ENCODE data around the gene NKD1. TPM values are rescaled to one million over a fixed set of nuclear protein-coding genes. Genes with fewer than 3 reads are reported as not detected.

Gene NKD1
- total RNA-seq, 1 donor from 2014 or later = 43.2 TPM

DNA sequence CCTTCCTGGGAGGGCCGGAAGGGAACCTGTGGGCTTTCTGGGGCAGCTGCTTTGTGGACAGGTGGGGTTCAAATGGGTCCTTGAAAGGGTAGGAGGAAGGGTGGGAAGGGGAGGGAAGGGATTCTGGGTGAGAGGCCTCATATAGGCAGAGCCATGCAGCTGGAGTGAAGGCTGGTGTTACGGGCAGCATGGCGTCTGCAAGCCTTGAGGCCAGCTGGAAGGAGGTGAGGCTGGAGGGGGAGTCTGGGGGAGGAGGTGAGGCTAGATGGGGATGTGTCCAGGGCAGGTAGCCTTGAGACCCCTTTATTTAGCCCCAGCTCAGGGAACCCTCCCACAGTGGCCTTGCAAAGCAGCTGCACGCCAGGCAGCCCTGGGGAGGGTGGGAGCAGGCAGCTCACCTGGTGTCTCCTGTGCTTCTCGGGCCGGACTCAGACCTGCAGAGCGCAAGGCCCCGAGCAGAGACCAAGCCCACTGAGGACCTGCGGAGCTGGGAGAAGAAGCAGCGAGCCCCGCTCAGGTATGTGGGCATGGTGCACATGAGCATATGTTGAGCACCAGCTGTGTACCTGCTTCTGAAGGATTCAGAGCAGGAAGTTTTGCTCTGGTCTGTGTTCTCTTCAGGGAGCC, 82.3 kb downstream of the NKD1 start:
- TF ChIP-seq, protein P1, sequence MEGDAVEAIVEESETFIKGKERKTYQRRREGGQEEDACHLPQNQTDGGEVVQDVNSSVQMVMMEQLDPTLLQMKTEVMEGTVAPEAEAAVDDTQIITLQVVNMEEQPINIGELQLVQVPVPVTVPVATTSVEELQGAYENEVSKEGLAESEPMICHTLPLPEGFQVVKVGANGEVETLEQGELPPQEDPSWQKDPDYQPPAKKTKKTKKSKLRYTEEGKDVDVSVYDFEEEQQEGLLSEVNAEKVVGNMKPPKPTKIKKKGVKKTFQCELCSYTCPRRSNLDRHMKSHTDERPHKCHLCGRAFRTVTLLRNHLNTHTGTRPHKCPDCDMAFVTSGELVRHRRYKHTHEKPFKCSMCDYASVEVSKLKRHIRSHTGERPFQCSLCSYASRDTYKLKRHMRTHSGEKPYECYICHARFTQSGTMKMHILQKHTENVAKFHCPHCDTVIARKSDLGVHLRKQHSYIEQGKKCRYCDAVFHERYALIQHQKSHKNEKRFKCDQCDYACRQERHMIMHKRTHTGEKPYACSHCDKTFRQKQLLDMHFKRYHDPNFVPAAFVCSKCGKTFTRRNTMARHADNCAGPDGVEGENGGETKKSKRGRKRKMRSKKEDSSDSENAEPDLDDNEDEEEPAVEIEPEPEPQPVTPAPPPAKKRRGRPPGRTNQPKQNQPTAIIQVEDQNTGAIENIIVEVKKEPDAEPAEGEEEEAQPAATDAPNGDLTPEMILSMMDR (conservative IDR thresholded peaks at IDR 0.05) = no peak
- Mint-ChIP-seq H3K36me3 (peaks cover 21% of the 10 kb centered on the region), H3K27ac (no peak overlapping the region), H3K27me3 (no peaks in the 10 kb centered on the region), H3K9me3 (no peaks in the 10 kb centered on the region), H3K4me1 (ENCODE audit: unreplicated experiment) (peaks cover 23% of the 10 kb centered on the region), H3K4me3 (no peak overlapping the region)
- DNase-seq (ENCODE audit: extremely low spot score, unreplicated experiment) = no peak

DNA sequence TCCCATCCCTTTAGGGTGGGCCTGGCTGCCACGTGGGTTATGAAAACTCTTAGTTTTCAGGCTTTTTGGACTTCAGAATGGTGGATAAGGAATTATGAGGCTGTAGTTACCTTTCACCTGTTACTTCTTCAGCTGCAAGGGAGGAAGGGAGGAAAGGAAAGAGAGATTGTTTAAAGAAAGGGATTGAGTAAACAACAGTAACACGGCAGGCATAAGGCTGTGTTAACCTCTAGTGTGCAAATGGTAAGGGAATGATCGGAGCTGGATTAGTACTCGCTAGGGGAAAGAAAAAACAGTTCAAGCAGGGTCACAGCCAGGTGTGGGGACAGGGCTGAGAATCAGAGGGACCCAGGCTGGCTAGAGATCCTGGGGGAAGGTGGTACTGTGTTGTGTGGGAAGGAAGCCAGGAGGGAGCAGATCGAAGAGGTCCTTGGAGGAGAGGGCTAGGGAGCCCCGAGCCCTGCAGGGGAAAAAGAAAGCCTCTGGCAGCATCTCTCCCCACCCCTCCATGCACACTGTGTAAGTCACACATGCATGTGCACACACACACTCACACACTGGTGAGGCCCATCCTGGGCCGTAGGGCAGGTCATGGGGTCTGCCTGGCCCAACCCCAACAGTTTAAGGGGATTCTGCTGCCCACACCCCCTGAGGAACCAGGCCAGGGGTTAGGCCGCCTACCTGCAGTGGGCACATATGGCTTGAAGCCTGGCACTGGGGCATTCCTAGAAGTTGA, 83.2 kb downstream of the NKD1 start:
- peaks cover 21% of the 10 kb centered on the region for H3K4me1 Mint-ChIP-seq (ENCODE audit: unreplicated experiment)
- H3K9me3 Mint-ChIP-seq = no peaks in the 10 kb centered on the region
- no peak overlapping the region for H3K4me3 Mint-ChIP-seq
- H3K36me3 Mint-ChIP-seq = peaks cover 18% of the 10 kb centered on the region
- TF ChIP-seq, protein P1 (conservative IDR thresholded peaks at IDR 0.05) = no peak
- DNase-seq (ENCODE audit: extremely low spot score, unreplicated experiment) = no peak
- H3K27ac Mint-ChIP-seq = no peak overlapping the region
- no peaks in the 10 kb centered on the region for H3K27me3 Mint-ChIP-seq

DNA sequence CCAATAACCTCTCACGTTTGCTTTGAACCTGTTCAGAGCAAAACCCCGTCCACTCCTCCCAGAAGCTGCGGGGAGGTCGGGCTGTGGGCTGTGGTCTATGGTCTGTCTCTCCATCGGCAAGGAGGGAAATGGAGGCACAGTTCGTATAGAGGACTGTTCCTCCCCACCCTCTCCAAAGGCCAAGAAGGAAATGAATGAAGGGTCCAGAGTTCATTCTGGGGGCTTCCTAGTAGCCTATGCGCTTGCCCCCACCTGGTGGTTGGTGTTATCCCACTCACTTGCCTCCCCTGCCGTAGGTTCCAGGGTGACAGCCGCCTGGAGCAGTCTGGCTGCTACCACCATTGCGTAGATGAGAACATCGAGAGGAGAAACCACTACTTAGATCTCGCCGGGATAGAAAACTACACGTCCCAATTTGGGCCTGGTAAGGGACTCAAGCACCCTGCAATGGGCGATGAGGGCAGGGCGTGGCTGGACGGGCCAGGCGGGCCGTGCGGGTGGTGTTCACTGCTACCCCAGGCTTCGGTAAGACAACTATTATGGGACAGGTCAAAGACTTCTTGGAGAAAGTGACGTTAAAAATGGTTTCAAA, 83.9 kb downstream of the NKD1 start:
- H3K27me3 Mint-ChIP-seq = no peaks in the 10 kb centered on the region
- H3K9me3 Mint-ChIP-seq = no peaks in the 10 kb centered on the region
- no peak overlapping the region for H3K27ac Mint-ChIP-seq
- peaks cover 24% of the 10 kb centered on the region for H3K36me3 Mint-ChIP-seq
- H3K4me1 Mint-ChIP-seq (ENCODE audit: unreplicated experiment) = peaks cover 27% of the 10 kb centered on the region
- TF ChIP-seq, protein P1 (conservative IDR thresholded peaks at IDR 0.05) = no peak
- H3K4me3 Mint-ChIP-seq = no peak overlapping the region
- no peak for DNase-seq (ENCODE audit: extremely low spot score, unreplicated experiment)

DNA sequence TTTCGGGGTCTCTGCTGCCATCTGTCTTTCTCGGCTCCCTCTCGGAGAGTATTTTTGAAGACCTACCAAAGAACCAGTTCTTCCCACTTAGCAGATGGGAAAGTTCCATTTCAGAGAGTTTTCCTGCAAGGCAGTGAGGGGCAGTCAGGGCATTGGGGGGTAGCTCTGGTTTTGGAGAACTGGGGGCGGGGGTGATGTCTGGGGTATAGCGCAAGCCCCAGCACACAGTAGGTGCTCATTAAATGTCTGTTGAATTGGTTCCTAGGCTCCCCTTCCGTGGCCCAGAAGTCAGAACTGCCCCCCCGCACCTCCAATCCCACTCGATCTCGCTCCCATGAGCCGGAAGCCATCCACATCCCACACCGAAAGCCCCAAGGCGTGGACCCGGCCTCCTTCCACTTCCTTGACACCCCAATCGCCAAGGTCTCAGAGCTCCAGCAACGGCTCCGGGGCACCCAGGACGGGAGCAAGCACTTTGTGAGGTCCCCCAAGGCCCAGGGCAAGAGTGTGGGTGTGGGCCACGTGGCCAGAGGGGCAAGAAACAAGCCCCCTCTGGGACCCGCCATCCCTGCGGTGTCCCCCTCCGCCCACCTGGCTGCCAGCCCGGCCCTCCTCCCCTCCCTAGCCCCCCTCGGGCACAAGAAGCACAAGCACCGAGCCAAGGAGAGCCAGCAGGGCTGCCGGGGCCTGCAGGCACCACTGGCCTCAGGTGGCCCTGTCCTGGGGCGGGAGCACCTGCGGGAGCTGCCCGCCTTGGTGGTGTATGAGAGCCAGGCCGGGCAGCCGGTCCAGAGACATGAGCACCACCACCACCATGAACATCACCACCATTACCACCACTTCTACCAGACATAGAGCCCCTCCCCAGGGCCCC, 85.0 kb downstream of the NKD1 start:
- Mint-ChIP-seq H3K4me3 (no peak overlapping the region), H3K27ac (no peak overlapping the region), H3K27me3 (no peaks in the 10 kb centered on the region), H3K36me3 (peaks cover 24% of the 10 kb centered on the region), H3K4me1 (ENCODE audit: unreplicated experiment) (peaks cover 27% of the 10 kb centered on the region), H3K9me3 (no peaks in the 10 kb centered on the region)
- TF ChIP-seq, protein P1 (conservative IDR thresholded peaks at IDR 0.05) = no peak
- no peak for DNase-seq (ENCODE audit: extremely low spot score, unreplicated experiment)

DNA sequence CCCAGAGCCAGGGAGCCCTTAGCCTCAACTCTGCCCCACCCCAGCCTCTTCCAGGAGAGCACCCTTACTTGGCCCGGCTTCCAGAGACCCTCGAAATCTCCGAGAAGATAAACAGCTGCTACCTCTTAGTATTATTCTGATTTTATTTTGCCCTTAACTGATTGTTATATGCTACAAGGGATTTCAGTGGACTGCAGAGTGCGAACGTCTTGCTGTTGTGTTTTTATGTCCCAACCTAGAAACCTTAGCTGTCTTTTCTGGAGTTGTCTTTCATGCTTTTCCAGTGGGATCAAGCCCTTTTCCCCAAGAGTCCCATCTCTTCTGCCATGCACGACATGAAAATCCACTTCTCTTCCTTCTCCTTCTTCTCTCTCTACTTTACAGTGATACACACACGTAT, 85.9 kb downstream of the NKD1 start:
- DNase-seq (ENCODE audit: extremely low spot score, unreplicated experiment) = no peak
- H3K4me1 Mint-ChIP-seq (ENCODE audit: unreplicated experiment) = peaks cover 27% of the 10 kb centered on the region
- H3K27ac Mint-ChIP-seq = no peak overlapping the region
- no peaks in the 10 kb centered on the region for H3K27me3 Mint-ChIP-seq
- H3K4me3 Mint-ChIP-seq = no peak overlapping the region
- TF ChIP-seq, protein P1 (conservative IDR thresholded peaks at IDR 0.05) = no peak
- H3K36me3 Mint-ChIP-seq = peaks cover 24% of the 10 kb centered on the region
- no peaks in the 10 kb centered on the region for H3K9me3 Mint-ChIP-seq

Measured in type B pancreatic cell (in vitro differentiated cells).